GM23338 (cell line): ENCODE results near the gene ITGB1BP1.

Experiments
- CTCF ChIP-seq, 2 experiments: fragments of 200-600 bp in 1 of 2; sonication (generic) in 1 of 2; conservative IDR thresholded peaks; 2 replicates each; pipeline versions ENCODE4 v1.5.1 to v1.6.1; 2016 to 2017; ENCODE audit warnings: antibody characterized with exemption in 2 of 2, low read depth in 2 of 2, mild to moderate bottlenecking in 2 of 2, moderate library complexity in 1 of 2
- EZH2 ChIP-seq: fragments of 200-600 bp; sonication (generic); IDR thresholded peaks from one replicate; pipeline ENCODE4 v1.8.0; 2017; ENCODE audit warnings: antibody characterized with exemption, mild to moderate bottlenecking, low read depth; ENCODE audit not compliant: unreplicated experiment
- EZH2phosphoT487 ChIP-seq: fragments of 200-600 bp; sonication (generic); IDR thresholded peaks from one replicate; pipeline ENCODE4 v1.8.1; 2018; ENCODE audit warnings: antibody characterized with exemption; ENCODE audit not compliant: unreplicated experiment
- POLR2AphosphoS5 ChIP-seq: IDR thresholded peaks from 2 replicates; pipeline ENCODE4 v1.6.1; 2016; ENCODE audit warnings: antibody characterized with exemption, low read depth
- STAT1 ChIP-seq: IDR thresholded peaks from one replicate; pipeline ENCODE4 v1.6.1; 2016; ENCODE audit warnings: antibody characterized with exemption; ENCODE audit not compliant: unreplicated experiment

GRCh38 chr2:9467687-9468086 lies 44.4 kb upstream of the ITGB1BP1 start:
- TF ChIP-seq CTCF (conservative IDR thresholded peaks at IDR 0.05; ENCODE audit: low read depth in 2 of 2) (no peak), EZH2phosphoT487 (no peak), EZH2 (no peak), STAT1 (no peak), POLR2AphosphoS5 (no peak)
